ENCODE data around the gene FBXO34.
"Not testable (repeated sequence)": the region's sequence is repeated elsewhere in the genome, so short reads cannot be mapped to it uniquely, and the experiment has no call there.

FBXO34 gene

DNA sequence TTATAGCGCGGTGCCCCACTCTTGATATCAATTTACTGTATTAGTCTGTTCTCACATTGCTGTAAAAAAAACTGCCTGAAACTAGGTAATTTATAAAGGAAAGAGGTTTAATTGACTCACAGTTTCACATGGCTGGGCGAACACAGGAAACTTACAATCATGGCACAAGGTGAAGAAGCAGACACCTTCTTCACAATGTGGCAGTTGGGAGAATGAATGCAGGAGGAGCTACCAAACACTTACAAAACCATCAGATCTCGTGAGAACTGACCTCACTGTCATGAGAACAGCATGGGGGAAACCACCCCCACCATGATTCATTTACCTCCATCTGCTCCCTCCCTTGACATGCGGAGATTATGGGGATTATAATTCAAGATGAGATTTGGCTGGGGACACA is 42.3 kb downstream of the FBXO34 start:
- no peak for DNase-seq

DNA sequence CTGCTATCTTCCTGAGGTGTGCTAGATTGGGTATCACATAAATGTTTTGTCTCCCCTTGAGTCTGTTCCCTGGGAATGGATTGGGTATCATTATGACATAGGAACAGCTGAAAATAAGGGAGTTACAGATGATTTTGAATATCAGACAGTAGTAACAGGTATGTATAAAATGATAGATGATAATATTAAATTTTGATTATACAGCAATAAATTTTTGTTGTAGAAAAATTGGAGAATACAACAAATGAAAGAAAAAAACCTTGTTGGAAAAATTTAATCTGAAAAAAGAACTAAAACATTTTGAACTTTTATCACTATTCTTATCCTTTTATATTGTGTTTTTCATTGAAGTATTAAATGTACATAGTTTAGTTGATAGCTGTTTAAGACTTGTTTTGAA is 43.2 kb downstream of the FBXO34 start:
- DNase-seq: no peak

DNA sequence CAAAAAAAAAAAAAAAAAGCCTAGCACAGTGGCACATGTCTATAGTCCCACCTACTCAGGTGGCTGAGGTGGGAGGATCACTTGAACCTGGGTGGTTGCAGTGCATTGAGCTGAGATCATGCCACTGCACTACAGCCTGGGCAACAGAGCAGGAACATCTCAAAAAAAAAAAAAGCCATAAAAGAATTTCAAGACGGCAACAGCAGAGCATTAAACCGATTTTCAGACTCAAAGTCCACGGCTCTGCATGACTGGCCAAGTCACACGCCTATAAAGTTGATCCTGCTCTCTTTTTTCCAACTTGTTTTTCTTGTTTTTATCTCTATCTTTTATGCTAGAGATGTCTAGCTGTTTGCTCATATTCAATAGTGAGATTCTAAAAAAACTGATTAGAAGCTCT is 45.3 kb downstream of the FBXO34 start:
- DNase-seq: no peak

DNA sequence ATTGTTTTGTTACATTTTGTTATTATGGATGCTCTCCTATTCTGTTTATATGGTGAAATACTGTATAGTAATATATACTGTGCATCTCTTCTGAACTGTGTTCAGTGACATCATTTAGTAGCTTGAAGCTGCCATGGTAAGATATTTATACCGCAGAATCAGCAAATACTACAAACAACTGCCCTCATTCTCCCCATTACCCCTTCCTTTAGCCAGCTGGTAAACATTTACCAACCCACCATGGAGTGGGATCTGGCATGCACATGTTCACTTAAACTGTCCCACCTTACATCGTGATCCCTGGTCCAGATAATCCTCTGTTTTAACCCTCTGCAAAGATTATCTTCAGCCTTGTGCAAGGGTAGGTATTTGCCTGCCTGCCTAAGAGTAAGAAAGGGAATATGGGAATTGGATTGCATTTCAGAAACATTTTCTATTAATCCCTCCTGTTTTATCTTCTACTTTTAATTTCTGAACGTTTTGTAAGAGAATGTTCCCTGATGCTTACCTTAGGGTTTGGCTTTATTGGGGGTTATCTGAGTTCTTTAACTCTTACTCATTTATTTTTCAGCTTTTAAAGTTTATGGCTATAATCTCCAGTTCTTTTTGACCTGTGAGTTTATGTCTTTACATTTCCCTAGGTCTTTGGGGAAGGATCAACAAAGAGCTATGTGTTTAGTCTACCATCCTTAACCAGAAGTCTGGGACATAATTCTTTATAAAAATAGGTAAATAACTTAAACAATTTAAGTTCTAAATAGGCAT is 46.5 kb downstream of the FBXO34 start:
- no peak for DNase-seq

DNA sequence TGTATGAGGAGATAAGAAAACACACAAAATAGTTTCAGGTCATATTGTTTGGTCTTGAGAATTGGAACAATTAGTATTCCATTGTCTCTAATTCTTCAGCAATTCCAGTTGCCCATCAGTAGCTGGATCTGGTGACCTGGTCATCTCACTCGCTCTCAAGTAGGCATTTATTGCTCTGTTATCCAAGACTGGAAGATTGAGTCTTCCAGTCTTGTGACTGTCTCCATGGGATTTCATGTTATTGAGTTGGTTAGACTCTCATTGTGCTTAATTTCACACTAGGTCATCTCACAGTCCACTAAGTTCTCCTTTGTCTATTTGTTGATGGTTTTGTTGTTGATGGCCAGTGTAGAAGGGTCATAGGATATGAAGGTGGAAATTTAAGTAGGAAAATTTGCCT is 47.5 kb downstream of the FBXO34 start:
- DNase-seq: no peak

DNA sequence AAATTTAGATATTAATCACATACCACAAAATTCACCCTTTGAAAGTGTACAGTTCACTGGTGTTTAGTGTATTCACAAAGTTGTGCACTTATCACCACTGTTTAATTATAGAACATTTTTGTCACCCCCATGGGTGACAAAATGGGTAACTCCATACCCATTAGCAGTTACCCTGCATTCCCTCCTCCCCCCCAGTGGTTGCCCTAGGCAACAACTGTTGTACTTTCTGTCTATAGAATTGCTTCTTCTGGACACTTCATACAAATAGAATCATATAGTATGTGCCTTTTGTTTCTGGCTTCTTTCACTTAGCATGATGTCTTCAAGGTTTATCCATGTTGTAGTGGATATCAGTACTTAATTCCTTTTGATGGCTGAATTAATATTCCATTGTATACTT is 52.7 kb downstream of the FBXO34 start:
- no peak for DNase-seq

DNA sequence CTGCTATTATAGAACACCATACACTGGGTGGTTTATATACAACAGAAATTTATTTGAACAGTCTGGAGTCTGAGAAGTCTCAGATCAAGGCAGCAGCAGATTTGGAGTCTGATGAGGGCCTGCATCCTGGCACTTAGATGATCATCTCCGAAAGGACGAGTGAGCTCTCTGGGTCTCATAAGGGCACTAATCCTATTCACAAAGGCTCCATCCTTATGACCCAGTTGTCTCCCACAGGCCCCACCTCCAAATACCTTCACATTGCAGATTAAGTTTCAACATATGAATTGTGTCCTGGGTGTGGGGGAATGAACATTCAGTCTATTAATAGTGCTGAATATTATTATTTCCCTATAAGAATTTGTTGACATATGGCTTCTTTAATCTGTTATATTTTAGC is 53.6 kb downstream of the FBXO34 start:
- DNase-seq: no peak

DNA sequence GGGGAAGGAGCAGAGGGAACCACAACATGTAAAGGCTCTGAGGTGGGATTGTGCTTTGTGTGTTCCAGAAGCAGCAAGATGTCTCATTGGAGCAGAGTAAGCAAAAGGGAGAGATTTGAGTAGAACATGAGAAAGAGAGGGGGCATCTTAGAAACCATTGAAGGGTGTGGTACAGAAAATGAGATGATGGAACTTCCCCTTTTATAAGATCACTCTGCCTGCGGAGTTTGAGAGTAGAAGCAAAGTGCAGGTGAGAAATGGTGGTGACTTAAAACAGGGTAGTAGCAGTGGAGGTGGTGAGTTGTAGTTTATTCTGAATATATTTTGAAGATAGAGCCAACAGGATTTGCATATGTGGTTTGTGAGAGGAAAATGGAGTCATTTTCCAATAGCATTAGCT is 56.0 kb downstream of the FBXO34 start:
- DNase-seq: no peak

DNA sequence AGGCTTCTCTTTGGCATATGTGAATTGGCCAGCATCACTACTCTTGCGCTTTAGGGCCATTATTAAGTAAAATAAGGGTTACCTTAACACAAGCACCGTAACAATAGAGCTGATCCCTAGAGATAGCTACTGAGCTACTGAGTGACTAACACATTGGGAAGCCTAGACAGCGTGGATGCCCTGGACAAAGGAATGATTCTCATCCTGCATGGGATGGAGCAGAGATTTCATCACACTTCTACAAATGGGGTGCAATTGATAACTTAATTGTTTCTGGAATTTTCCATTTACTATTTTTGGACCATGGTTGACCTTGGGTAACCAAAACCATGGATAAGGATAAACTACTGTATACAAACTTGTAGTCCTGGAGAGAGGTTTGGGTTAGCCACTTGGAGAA is 57.1 kb downstream of the FBXO34 start:
- no peak for DNase-seq

DNA sequence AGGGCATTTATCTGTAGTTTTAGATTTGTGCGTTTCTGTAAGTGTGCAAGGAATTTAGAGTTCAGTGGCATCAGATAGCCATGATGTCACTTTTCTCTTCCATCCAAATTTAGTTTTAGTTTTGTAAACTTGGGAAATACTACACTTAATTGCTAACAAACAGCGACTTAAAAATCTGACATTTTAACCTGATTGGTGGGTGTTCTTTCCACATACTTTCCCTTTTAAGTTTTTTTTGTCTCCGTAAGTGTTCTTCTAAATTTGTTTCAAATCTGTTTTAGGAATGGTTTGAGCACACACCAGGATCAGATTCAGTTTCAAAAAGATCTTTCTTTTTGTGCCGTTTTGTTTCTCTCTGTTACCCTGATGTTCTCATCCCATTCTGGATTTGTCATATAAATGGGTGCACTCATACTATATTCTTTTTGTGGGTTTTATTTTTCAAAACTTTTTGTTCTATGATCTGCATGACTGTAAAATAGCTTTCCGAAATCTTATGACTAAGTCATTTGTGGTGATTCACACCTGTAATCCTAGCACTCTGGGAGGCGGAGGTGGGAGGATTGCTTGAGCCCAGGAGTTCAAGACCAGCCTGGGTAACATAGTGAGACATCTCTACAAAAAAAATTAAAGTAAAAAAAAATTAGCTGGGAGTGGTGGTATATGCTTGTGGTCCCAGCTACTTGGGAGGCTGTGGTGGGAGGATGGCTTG is 58.9 kb downstream of the FBXO34 start:
- no peak for DNase-seq

DNA sequence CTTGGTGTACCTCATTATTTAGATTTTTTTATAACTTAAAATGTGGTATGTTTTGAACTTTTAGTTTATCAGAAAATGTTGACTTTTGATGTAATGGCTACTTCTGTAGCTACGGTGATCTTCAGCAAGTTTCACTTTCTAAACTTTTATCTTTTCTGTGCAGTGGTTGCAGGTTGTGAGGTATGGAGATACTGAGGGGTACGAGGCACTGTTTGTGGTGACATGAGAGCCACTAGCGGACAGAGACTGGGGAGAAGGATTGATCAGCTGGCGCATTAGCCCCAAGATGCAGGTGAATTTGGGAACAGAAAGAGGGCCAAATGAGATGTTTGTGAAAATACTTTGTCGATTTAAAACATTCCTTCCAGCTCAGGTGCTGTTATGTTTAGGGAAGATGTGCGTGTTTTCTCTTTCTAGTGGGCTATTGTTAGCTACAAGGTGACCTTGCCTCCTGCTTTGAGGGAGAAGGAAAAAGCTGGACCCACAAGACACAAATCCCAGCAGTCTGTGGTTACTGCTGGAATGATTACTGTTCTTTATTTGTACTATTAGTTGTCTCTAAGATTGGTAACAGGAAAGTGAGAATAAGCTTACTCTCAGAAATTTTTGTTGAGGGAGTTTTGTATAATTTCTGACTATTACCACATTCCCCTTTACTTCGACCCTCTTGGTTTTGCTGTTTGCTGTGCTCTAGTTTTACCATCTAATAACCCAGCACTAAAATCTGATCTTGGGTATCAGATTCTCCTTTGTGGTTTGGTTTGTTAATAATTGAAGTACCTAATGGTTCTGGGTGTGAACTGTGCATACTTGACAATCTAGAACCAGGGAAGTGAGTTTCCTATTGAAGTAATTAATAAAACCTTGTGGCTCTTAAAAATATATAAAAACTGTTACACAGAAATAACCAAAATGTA is 61.7 kb downstream of the FBXO34 start:
- no peak for DNase-seq

DNA sequence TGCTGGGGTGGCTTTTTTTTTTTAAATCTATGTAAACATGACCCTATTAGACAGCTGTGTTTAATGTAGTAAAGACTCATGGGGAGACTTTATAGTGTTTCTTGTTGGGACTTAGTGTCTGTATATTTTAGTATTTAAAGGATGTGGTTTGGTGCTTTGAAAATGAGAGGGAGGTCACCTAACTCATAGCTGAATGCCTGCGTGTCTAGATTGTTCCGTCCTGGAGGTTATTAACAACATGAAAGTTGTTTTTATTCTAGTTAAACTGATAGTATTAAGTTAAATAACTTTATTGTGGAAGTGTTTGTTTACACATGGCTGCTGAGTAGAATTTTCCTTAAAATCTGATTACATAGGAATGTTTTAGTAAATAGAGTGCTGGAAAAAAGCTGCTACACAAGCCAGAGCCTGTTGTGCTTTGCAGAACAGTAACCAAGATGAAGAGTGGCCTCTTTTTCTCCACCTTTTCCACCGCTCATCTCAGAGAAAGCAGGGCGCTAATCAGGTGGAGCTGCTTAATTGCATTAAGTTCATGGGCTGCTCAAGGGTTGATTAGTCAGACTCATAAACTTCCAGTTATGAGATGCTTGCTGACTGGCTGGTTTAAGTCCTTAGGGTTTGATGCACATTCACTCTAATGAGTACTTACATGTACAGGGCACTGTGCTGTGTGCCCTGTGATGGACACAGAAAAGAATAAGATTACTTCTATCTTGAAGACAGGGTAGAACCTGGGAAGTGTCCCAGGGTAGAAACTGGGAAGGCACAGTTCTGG is 62.7 kb downstream of the FBXO34 start:
- DNase-seq: no peak

DNA sequence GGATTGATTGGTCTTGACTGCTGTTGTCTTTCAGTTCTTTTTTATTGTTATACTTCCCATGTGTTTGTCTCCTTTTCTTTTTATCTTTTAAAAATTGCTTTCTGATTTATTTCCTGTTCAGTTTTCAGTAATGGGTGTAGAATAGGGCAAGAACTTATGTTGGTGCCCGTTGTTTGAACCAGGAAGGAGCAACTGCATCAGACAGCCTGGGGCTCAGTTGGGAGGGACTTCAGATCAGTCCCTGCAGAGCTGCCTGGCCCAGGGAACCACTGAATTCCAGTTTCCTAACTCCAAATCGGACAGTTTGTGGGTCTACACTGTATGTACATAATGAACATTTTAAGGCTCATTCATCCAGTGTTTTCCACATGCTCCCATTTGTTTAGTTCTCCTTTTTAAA is 64.9 kb downstream of the FBXO34 start:
- no peak for DNase-seq

DNA sequence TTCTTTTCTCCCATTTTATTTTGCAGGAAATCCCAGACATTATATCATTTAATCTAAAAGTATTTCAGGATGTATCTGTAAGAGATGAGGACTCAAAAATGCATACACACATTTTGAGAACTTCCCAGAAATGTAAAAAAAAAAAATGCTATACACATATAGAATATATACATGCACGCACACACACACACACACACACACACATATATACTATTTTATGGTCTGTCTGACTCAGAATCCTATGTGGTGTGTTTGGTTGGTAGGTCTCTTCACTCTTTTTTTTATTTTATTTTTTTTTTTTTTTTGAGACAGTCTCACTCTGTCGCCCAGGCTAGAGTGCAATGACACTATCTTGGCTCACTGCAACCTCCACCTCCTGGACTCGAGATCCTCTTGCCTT is 65.5 kb downstream of the FBXO34 start:
- DNase-seq: no peak

DNA sequence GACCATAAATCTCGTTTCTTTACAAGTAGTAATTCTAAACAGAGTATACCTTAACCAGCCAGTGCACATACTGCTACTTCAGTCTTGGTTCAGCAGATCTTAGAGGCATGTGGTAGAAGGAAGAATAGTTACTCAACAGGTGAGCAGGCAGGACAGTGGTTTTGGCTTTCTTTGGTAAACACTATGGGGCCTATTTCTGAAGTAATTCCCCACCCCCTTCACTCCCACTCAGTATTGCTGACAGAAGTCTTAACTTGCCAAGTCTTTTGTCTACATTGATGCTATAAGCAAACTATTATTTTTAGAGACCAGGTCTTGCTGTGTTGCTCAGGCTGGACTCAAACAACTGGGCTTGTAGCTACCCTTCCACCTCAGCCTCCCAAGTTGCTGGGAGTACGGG is 68.5 kb downstream of the FBXO34 start:
- DNase-seq: no peak

DNA sequence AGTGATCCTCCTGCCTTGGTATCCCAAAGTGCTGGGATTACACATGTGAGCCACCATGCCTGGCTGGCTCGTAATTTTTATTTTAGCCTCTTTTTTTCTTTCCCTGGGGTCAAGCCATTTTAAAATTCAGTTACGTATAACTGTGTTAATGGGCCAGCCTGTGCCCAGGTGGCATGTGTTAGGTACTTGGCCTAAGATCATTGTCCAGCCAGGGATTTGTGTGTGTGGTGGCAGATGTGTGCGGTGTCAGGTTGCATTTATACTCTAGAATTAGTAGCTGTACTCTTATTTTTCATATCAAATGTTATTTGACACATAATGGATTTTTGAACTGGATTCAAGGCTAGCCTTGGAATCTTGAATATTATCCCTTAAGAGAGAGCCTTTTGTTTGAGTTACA is 69.3 kb downstream of the FBXO34 start:
- DNase-seq: no peak

DNA sequence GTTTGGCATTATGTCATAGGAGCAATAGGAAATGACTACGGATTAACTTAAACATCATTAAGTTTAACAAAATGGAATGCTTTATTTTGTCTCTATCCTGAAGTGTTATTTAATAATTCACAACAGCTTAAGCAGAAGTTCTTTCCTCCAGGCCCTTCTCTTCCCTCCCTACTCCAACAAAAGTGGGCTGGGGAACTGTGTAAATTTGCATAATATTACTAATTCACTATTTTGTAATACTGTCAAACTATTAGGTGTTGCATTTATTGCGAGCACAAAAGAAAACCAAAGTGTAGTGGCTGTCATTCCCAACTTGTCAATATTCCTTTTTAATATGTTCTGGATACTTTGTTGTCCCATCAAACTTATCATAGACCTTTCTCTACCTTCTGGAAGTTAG is 70.6 kb downstream of the FBXO34 start:
- no peak for DNase-seq

DNA sequence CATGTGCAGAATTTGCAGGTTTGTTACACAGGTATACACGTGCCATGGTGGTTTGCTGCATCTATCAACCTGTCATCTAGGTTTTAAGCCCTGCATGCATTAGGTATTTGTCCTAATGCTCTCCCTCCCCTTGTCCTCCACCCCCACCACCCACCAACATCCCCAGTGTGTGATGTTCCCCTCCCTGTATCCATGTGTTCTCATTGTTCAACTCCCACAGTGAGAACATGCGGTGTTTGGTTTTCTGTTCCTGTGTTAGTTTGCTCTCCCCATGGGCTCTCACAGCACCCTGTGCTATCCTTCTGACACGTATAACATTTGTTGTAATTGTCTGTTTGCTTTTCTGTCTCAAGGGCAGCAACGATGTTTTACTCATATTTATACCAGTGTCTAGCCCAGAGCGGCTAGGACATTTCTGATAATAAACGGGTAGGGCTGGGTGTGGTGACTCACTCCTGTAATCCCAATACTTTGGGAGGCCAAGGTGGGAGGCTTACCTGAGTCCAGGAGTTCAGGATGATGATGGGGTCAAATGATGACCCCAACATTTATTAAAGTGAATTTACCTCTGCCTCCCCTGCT is 73.5 kb downstream of the FBXO34 start:
- DNase-seq: not testable (repeated sequence)

DNA sequence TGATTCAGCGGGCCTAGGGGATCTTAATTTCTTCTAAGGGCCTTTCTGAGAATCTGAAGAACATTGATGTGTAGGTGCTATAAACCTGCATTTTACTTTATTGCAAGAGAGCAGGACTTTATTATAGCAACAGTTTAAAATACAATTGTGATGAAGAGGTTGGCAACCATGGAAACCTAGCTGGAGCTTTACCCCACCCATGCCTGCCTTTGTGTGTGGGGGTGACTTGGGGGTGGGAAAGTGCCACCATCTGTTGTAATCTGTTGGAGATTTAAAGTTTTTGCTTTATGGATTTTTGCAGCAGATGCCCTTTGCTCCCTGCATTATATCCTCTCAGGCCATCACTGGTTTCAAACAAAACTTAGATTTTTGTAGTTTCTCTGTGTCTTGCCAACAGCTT is 75.8 kb downstream of the FBXO34 start:
- no peak for DNase-seq

DNA sequence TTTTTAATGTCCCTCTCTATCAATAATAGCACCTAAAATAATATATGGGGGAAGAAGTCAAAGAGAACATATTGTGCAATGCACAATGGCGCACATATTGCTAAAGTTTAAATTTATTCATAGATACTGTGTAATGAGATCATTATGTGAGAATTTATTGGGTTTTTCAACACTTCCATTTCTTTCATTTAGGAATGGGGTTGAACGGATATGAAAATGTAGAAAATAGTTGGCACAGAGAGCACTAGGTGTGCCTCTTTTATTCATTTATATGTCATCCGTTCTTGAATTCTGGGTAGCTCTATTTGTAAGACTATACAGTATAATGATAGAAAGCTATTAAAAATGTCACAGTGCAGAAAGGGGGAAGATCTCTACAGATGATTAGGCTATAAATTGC is 76.5 kb downstream of the FBXO34 start:
- no peak for DNase-seq

DNA sequence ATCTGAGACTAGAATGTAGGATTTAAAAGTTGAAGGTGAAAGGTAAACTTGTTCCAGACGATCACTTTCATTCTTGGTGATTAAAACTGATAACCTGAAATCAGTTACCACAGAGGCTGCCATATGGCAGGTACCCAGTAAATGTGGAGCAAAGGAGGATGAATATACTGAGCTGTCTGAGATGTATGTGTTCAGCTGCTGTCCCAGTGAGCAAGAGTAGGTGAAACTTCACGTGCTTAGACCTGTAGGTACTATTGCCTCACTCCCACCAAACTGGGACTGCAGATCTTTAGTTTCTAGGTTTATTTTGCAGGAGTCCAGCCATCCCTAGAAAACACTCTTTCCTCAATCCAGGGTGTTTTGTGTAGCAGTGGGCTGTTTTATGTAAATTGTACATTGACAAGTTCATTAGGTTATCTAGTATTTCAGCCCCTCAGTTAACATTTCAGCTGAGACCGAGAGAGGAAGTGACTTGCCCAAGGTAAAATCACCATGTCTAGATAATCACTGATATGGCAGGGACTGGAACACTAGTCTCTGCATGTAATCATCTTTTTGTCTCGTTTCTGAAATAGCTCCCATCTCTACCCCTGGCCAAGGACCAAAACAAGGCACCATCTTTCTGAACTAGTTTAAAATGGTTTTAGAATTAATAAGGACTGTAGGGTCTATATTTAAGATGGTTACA is 77.7 kb downstream of the FBXO34 start:
- DNase-seq: no peak

DNA sequence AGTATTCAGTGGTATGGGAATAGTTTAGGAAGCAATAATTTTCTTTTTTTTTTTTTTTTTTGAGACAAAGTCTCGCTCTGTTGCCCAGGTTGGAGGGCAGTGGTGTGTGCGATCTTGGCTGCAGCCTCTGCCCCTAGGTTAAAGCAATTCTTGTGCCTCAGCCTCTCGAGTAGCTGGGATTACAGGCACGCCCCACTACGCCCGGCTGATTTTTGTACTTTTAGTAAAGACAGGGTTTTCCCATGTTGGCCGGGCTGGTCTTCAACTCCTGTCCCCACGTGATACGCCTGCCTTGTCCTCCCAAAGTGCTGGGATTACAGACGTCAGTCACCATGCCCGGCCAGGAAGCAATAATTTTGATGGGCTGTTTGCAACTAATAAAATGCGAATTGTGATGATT is 78.3 kb downstream of the FBXO34 start:
- DNase-seq: no peak
